ENCODE measurements around the gene CRYGA. TPM values are rescaled to one million over a fixed set of nuclear protein-coding genes. Genes with fewer than 3 reads are reported as not detected.
"Not testable (repeated sequence)": the region's sequence is repeated elsewhere in the genome, so short reads cannot be mapped to it uniquely, and the experiment has no call there.

The CRYGA gene
- total RNA-seq, 2 experiments from 2014 or later = not detected

DNA sequence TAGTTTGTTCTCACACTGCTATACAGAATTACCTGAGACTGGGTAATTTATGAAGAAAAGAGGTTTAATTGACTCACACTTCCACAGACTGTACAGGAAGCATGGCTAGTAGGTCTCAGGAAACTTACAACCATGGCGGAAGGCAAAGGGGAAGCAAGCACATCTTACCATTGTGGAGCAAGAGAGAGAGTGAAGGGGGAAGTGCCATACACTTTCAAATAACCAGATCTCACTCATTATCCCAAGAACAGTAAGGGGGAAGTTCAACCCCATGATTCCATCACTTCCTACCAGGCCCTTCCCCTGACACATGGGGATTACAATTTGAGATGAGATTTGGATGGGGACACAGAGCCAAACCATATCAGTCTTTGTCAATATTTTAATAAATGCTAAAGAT lies 12.4 kb downstream of the CRYGA start:
- ATAC-seq = no peak
- CTCF ChIA-PET = no interaction called here
- Mint-ChIP-seq H3K27ac (no peak overlapping the region), H3K4me3 (no peak overlapping the region), H3K27me3 (ENCODE audit: low read depth) (peaks cover 13% of the 10 kb centered on the region), H3K36me3 (ENCODE audit: low read depth) (no peaks in the 10 kb centered on the region), H3K9me3 (ENCODE audit: insufficient read depth) (no peaks in the 10 kb centered on the region), H3K4me1 (ENCODE audit: low read depth) (no peaks in the 10 kb centered on the region)
- DNase-seq = no peak
- POLR2A ChIA-PET = no interaction called here

DNA sequence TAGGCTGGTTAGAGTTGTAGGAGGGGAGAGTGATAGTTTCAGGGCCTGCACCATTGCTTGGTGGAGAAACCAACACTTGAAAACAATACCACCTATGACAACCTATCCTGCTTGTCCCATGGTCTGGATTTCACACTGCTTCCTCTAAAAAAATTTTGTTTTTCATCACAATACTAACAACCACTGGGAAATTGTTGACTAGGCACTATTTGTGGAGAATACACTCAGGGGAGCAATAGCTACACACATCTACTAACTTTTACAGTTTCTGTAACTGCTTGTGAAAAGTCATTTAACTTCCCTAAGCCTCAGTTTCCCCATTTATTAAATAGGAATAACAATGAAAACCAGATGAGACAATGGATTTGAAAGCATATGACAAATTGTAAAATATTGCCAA lies 13.3 kb downstream of the CRYGA start:
- Mint-ChIP-seq H3K4me1 (ENCODE audit: low read depth) (no peaks in the 10 kb centered on the region), H3K9me3 (ENCODE audit: insufficient read depth) (no peaks in the 10 kb centered on the region), H3K27ac (no peak overlapping the region), H3K36me3 (ENCODE audit: low read depth) (no peaks in the 10 kb centered on the region), H3K27me3 (ENCODE audit: low read depth) (peaks cover 13% of the 10 kb centered on the region), H3K4me3 (no peak overlapping the region)
- POLR2A ChIA-PET = no interaction called here
- ATAC-seq = no peak
- no peak for DNase-seq
- CTCF ChIA-PET = interaction anchor here (1.1 to 1.4 kb wide), 2 partner anchors 10 to 25 kb away, joined by 3 read pairs; no protein-coding TSS in a partner anchor

DNA sequence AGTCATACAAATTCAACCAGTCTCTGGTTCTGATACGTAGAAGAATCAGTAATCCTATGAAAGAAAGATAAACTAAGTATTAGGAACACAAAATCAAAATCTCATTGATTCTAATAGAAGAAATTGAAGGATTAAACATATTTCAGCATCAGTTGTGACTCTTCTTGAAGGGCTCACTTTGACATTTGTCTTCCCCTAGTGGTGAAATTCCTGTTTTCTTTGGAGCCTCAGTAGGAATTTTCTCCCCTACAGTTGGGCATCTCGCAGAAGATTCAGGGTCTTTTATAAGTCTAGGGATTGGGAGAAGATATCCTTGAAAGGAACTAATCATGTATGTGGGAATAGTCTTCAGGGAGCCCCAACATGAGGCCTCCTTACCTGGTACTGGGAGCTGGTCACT lies 14.6 kb downstream of the CRYGA start:
- CTCF ChIA-PET = interaction anchor here (0.6 to 1.4 kb wide), 3 partner anchors 8 to 27 kb away, joined by 3 read pairs; no protein-coding TSS in a partner anchor
- Mint-ChIP-seq H3K9me3 (ENCODE audit: insufficient read depth) (no peaks in the 10 kb centered on the region), H3K27ac (no peak overlapping the region), H3K36me3 (ENCODE audit: low read depth) (no peaks in the 10 kb centered on the region), H3K4me1 (ENCODE audit: low read depth) (no peaks in the 10 kb centered on the region), H3K27me3 (ENCODE audit: low read depth) (peaks cover 13% of the 10 kb centered on the region), H3K4me3 (no peak overlapping the region)
- DNase-seq (no peak), ATAC-seq (no peak)
- POLR2A ChIA-PET = no interaction called here

DNA sequence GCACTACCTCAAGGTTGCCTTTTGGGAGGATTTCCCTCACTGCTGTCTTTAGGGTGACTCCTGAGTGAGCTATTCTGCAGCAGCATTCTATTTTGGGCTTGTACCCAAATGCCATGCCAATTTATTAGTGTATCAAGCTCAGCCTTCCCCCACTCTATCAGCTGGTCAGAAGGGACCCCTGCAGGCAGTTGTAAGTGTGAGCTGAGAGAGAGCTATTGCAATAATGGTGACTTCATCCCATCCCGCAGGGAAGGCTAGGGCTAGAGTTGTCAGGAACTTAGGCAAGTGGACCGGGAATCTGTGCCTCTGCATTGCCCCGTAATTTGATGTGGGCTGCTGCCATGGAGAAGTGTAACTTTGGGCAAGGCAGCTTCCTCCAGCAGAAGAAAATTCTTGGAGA lies 15.6 kb downstream of the CRYGA start:
- H3K4me1 Mint-ChIP-seq (ENCODE audit: low read depth) = no peaks in the 10 kb centered on the region
- CTCF ChIA-PET = no interaction called here
- peaks cover 11% of the 10 kb centered on the region for H3K27me3 Mint-ChIP-seq (ENCODE audit: low read depth)
- DNase-seq (no peak), ATAC-seq (no peak)
- no peaks in the 10 kb centered on the region for H3K9me3 Mint-ChIP-seq (ENCODE audit: insufficient read depth)
- POLR2A ChIA-PET = no interaction called here
- no peaks in the 10 kb centered on the region for H3K36me3 Mint-ChIP-seq (ENCODE audit: low read depth)
- no peak overlapping the region for H3K4me3 Mint-ChIP-seq
- H3K27ac Mint-ChIP-seq = no peak overlapping the region

DNA sequence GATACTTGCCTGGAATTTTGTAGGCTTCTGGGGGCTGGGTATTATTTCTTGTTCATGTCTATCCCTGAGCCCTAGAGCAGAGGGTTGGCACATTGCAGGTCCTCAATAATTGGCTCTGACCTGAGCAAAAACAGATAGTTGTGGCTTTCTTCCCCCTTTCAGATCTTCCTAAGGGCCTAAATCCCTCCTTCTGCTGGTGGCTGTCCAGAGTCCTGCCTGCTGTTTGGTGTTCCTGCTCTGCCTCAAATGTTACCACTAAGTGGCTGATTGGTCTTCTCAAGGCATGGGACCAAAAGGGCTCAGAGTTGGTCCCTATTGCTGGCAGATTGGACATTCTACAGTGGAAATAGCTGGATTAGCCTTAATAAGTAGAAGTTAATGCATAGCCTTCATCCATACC lies 16.4 kb downstream of the CRYGA start:
- no peaks in the 10 kb centered on the region for H3K36me3 Mint-ChIP-seq (ENCODE audit: low read depth)
- DNase-seq = no peak
- H3K27ac Mint-ChIP-seq = no peak overlapping the region
- no peak overlapping the region for H3K4me3 Mint-ChIP-seq
- peaks cover 6% of the 10 kb centered on the region for H3K27me3 Mint-ChIP-seq (ENCODE audit: low read depth)
- no peaks in the 10 kb centered on the region for H3K4me1 Mint-ChIP-seq (ENCODE audit: low read depth)
- ChIA-PET CTCF (no interaction called here), POLR2A (no interaction called here)
- H3K9me3 Mint-ChIP-seq (ENCODE audit: insufficient read depth) = no peaks in the 10 kb centered on the region
- no peak for ATAC-seq

DNA sequence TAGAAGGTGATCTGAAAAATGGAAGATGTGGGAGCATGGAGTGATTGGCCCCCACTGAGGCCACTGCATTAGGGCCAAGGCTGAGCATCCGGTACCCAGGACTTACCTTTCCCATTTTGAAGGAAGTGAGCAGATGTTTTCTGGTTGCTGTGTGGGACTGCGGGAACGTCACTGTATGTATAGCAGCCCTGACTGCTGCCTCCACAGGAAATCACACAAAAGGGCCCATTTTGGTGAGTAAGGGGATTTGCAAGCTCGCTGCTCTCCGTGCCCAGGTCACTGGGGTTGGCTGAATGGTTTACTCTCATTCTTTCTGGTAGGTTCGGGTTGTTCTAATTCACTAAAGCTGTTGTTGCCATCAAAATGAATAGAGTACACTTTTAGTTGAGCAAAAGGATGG lies 17.4 kb downstream of the CRYGA start, which contains the start of gene CRYGB:
TSS of gene CRYGB (minus strand) at position 153 of the 400 bp plus-strand sequence. CDS start at position 115, 38 bp downstream.
- ChIA-PET CTCF (no interaction called here), POLR2A (no interaction called here)
- no peaks in the 10 kb centered on the region for H3K9me3 Mint-ChIP-seq (ENCODE audit: insufficient read depth)
- H3K27ac Mint-ChIP-seq = no peak within 1 kb of the TSS
- no peak for DNase-seq
- no peaks in the 10 kb centered on the region for H3K36me3 Mint-ChIP-seq (ENCODE audit: low read depth)
- no peaks in the 10 kb centered on the region for H3K4me1 Mint-ChIP-seq (ENCODE audit: low read depth)
- H3K4me3 Mint-ChIP-seq = no peak within 1 kb of the TSS
- no peak for ATAC-seq
- peaks cover 3% of the 10 kb centered on the region for H3K27me3 Mint-ChIP-seq (ENCODE audit: low read depth)

DNA sequence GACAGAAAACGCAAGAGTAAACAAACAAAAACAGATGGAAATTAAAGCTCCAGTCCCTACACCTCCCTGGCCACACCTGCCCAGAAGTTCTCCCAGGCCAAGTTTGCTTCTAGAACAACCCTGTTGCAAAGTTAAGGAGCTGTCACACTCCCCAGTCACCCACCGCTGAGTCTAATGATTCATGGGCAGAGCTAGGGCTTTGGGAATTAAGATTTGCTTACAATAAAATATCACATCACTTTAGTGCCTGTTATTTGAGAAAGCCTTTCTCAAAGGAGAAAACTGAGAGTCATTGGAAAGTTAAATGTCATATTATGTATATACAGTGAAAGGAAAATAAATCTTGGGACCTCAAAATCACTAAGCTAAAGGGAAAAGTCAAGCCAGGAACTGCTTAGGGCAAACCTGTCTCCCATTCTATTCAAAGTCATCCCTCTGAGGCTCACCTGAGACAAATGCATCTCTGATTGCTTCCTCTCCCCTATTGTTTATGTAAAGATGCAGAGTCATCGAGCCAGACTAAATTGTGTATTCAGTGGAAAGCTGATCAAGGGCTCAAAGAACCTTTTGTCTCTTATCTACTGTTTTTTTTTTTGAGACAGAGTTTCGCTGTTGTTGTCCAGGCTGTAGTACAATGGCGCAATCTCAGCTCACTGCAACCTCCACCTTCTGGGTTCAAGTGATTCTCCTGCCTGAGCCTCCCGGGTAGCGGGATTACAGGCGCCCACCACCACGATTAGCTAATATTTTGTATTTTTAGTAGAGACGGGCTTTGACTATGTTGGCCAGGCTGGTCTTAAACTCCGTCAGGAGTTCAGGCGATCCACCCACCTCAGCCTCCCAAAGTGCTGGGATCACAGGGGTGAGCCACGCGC lies 20.2 kb downstream of the CRYGA start:
- POLR2A ChIA-PET = no interaction called here
- H3K27ac Mint-ChIP-seq = no peak overlapping the region
- CTCF ChIA-PET = no interaction called here
- DNase-seq (no peak), ATAC-seq (no peak)
- no peaks in the 10 kb centered on the region for H3K9me3 Mint-ChIP-seq (ENCODE audit: insufficient read depth)
- no peaks in the 10 kb centered on the region for H3K27me3 Mint-ChIP-seq (ENCODE audit: low read depth)
- H3K4me1 Mint-ChIP-seq (ENCODE audit: low read depth) = no peaks in the 10 kb centered on the region
- no peak overlapping the region for H3K4me3 Mint-ChIP-seq
- no peaks in the 10 kb centered on the region for H3K36me3 Mint-ChIP-seq (ENCODE audit: low read depth)

DNA sequence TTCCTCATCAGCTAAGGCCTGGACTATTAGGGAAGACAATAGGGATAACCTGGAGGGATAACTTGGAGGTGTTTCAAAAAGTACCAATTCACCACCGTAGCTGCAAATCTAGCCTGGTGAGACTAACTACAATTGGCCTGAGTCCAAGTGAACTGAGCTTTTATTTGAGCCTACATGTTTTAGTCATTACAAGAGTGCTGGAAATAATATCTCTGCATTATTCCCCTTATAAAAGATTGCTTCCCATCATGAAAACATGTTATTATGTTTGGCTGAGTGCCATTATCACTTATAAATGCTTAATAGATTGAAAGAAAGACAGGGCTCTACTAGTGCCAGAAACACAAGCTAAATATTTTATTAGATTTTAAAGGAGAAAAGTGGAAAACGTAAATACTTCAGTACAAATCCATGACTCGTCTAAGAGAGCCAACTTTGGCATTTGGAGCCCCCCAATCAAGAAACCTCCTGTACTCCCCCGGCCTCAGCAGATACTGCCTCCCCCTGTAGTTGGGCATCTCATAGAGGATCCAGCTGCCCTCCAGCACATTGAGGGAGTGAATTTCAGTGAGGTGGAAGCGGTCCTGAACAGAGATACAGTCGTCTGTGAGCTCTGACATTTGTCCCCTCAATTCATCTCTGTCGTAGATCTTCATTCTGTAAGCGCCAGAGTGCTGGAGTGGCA lies 21.0 kb downstream of the CRYGA start:
- Mint-ChIP-seq H3K27me3 (ENCODE audit: low read depth) (no peaks in the 10 kb centered on the region), H3K4me3 (no peak overlapping the region), H3K36me3 (ENCODE audit: low read depth) (no peaks in the 10 kb centered on the region), H3K4me1 (ENCODE audit: low read depth) (no peaks in the 10 kb centered on the region), H3K9me3 (ENCODE audit: insufficient read depth) (no peaks in the 10 kb centered on the region), H3K27ac (no peak overlapping the region)
- no peak for ATAC-seq
- no peak for DNase-seq
- ChIA-PET CTCF (interaction anchor here (1.3 kb wide), 1 partner anchor 113 kb away, joined by 3 read pairs; the partner anchor contains the start of gene IDH1), POLR2A (no interaction called here)

DNA sequence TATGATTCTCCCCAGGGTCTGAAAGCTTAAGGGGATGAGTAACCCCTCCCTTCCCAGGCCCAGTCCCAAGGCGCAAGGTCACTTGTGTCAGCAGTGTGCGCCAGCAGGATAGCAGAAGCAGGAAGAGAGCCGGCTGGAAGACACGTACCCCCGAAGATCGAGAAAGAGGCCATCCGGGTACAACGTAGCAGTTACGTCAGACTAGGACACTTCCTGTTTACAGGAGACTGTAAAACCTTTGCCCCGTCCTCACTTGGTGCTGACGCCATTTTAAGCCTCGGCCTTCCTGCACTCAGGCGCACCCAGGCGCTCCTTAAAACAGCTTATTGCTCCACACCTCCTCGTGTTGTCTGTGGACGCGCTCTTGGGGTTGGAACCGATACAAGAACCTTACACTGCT lies 23.9 kb downstream of the CRYGA start:
- Mint-ChIP-seq H3K27me3 (ENCODE audit: low read depth) (no peaks in the 10 kb centered on the region), H3K9me3 (ENCODE audit: insufficient read depth) (no peaks in the 10 kb centered on the region), H3K27ac (no peak overlapping the region), H3K4me3 (no peak overlapping the region), H3K36me3 (ENCODE audit: low read depth) (no peaks in the 10 kb centered on the region), H3K4me1 (ENCODE audit: low read depth) (peaks cover 12% of the 10 kb centered on the region)
- ATAC-seq = no peak
- ChIA-PET CTCF (no interaction called here), POLR2A (no interaction called here)
- DNase-seq = no peak

DNA sequence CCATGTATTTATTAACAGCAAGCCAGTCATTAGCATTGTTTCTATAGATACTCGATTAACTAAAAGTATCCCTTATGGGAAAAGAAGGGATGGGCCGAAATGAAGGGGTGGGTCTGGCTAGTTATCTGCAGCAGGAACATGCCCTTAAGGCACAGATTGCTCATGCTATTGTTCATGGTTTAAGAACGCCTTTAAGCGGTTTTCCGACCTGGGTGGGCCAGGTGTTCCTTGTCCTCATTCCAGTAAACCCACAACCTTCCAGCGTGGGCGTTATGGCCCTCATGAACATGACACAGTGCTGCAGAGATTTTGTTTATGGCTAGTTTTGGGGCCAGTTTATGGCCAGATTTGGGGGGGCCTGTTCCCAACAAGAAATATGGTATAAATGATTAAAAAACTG lies 25.1 kb downstream of the CRYGA start:
- peaks cover 15% of the 10 kb centered on the region for H3K4me1 Mint-ChIP-seq (ENCODE audit: low read depth)
- DNase-seq; H3K27me3 Mint-ChIP-seq (ENCODE audit: low read depth); H3K4me3 Mint-ChIP-seq; POLR2A ChIA-PET; H3K27ac Mint-ChIP-seq; ATAC-seq; H3K9me3 Mint-ChIP-seq (ENCODE audit: insufficient read depth); CTCF ChIA-PET; H3K36me3 Mint-ChIP-seq (ENCODE audit: low read depth): not testable (repeated sequence)

DNA sequence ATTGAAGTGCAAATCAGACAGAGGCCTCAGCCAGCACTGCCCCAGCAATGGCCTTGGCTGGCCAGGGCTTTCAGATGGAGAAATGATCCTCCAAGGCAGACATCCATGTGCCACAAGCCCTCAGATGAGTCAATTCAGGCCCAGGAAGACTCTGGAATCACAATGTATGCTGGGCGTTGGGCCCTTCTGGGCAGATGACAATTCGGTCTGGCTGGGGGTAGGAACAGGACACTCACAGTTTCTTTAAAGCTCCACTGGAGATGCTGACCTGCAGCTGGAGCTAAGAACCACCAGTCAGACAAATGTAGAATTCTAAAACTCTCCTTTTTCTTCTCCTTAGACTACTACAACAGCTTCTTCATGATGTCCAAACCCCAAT lies 26.7 kb downstream of the CRYGA start:
- Mint-ChIP-seq H3K36me3 (ENCODE audit: low read depth) (no peaks in the 10 kb centered on the region), H3K4me1 (ENCODE audit: low read depth) (peaks cover 15% of the 10 kb centered on the region), H3K4me3 (no peak overlapping the region), H3K9me3 (ENCODE audit: insufficient read depth) (no peaks in the 10 kb centered on the region), H3K27ac (no peak overlapping the region), H3K27me3 (ENCODE audit: low read depth) (peaks cover 8% of the 10 kb centered on the region)
- DNase-seq (no peak), ATAC-seq (no peak)
- CTCF ChIA-PET = no interaction called here
- POLR2A ChIA-PET = no interaction called here

DNA sequence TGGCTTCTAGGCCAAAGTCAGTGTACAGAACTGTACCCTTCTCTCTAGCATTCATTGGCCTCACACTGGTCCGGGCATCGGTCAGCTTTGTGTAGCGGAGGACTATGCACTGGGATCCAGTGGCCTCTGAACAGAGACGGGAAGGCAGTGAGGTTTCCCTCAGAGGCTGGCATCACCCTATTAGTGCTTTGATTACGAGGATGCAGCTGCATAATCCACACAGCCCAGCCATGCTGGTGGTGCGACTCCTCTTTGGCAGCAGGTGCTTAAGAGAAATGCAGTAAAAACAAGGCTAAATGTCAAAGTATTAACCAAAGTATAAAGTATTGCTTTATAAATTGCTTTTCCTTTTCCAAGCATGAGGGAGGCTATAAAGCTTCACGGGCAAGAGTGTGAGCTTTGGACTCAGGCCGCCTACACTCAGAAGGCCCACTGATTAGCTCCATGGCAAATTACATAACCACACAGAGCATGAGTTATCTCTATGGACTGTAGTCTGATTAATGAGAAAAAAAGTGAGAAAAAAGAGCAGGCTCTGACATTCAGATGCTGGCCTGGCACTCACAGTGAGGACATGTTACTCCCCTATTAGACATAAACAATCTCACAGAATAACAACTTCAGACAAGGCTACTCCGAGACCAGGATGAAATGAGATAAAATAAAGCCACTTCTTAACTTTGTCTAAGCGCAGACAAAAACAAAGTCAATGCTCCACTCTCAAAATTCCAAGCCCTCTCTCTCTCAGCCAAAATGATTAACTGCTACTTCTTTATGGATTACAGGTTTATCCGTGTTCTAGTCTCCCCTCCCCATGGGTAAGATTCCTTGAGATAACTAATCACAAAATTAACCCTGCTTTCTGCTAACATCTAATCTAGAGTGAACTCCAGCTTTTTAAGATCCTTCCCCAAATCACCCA lies 27.3 kb downstream of the CRYGA start:
- H3K9me3 Mint-ChIP-seq (ENCODE audit: insufficient read depth) = no peaks in the 10 kb centered on the region
- peaks cover 15% of the 10 kb centered on the region for H3K4me1 Mint-ChIP-seq (ENCODE audit: low read depth)

More for the DNA sequence above, 27.3 kb downstream of the CRYGA start:
- no peak for DNase-seq
- no peak overlapping the region for H3K4me3 Mint-ChIP-seq
- H3K27ac Mint-ChIP-seq = no peak overlapping the region
- ChIA-PET CTCF (no interaction called here), POLR2A (no interaction called here)
- no peaks in the 10 kb centered on the region for H3K36me3 Mint-ChIP-seq (ENCODE audit: low read depth)
- no peak for ATAC-seq
- peaks cover 8% of the 10 kb centered on the region for H3K27me3 Mint-ChIP-seq (ENCODE audit: low read depth)
